ENCODE measurements around the gene SEMA4F.

Gene SEMA4F

DNA sequence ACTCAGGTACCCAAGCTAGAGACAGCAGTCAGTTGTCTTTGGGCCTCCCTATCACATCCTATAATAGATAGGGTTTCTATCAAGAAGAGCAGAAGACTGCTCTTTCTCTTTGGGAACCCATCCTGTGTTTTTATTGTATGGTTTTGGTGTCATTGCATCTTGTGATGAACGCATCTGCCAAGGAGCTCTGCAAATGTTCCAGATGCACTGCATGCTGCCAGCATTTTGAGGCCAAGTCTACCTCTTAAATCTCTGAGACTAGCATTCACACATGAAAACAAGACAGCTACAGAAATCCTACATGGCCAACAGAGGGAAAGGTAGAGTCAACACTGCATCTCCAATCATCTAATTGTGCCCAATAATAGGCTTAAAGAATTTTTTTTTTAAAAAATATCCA is 14.0 kb downstream of the SEMA4F start:
- DNase-seq, result no peak

DNA sequence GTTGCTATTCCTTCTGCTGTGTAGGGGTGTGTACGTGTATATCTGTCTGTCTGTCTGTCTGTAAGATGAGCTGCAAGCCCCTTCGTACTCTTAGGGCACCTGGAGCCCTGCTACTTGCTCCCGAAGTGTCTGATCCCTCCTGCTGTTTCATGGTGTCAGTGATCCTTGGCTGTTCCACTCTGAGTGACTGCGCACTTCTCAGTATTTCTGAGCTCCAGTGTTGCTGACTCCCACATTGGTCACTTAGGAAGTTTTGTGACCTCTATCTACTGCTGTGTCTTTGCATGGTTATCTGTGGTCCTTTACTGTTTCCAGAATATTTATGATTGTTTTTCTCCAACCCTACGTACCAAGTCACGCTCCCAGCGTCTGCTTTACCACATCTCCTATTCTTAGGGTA is 16.2 kb downstream of the SEMA4F start:
- DNase-seq, result no peak

DNA sequence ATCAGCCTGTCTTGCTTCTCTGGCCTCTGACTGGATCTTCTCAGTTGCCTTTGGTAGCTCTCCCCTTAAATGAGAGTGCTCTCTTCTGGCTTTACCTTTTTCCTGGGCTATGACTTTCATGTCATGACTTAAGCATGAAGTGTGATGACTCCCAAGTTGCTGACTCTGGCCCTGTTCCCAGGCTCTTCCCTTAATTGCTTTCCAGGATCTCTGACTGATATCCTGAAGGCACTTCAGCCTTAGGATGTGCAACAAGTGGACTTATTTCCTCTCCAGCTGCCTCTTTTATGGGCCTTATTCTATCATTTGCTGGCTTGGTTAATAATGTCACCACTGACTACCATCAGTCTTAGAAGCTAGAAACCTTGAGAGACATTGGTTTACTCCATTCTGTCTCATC is 17.4 kb downstream of the SEMA4F start:
- no peak for DNase-seq

DNA sequence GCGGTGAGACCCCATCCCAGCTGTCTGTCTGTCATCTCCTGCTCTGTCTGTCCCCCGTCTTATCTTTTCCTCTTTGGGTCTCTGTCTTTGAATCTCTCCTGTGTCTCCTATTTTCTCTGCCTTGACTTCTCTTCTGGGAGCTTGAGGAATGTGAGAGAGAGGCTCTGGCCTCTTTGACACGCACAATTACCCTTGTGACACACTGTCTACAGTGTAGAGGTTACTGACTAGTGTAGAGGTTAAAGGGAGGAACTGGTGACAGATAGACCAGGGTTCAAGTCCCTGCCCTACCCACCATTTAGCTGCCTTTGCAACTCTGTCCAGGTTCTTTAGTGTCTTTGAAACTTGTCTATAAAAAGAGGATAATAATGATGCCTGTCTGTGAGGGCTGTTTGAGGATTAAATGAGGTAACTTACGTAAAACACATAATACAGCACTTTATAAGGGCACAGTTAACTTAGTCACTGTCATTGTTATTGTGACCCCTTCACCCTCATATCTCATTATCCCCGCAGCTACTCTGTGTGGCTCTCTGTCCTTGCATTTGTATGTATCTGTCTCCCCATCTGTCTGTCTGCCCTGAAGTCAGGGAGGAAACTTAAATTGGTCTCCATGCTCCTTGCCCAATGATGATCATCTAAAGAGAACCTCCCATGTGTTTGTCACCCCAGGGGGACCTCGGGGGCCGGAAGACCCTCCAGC is 19.9 kb downstream of the SEMA4F start:
- no peak for DNase-seq

DNA sequence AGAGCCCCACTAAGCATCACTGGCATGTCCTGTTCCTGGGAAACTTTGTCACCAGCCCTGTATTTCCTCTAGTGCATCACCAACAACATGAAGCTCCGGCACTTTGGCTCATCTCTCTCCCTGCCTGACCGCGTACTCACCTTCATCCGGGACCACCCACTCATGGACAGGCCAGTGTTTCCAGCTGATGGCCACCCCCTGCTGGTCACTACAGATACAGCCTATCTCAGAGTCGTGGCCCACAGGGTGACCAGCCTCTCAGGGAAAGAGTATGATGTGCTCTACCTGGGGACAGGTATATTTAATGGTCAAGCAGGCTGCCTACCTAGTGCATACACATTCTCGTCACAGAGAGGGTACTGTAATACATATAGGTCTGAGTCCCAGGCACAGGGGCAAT is 21.0 kb downstream of the SEMA4F start:
- DNase-seq, result no peak

DNA sequence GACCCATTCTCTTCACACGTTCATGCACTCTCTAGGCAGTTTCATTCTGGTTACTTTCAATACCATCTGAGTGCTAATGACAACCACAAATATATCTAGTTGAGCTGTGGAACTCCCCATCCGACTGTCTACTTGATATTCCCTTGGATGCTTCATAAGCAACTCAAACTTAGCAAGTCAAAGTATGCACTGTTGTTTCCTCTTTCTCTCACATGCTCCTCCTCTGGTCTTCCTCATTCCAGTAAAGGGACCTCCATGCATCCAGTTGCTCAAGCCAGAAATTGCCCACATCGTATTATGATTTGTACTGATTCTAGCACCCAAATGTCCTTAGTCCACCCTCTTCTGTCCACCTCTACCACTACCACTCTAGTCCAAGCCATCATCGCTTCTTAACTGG is 22.3 kb downstream of the SEMA4F start:
- DNase-seq, result no peak

DNA sequence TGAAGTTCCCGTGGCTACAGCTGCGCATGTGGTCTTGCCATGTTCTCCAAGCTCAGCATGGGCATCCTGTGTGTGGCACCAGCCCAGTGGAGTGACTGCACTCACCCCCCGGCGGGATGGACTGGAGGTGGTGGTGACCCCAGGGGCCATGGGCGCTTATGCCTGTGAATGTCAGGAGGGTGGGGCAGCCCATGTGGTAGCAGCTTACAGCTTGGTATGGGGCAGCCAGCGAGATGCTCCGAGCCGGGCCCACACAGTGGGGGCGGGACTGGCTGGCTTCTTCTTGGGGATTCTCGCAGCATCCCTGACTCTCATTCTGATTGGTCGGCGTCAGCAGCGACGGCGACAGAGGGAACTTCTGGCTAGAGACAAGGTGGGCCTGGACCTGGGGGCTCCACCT is 25.6 kb downstream of the SEMA4F start:
- DNase-seq, result no peak

DNA sequence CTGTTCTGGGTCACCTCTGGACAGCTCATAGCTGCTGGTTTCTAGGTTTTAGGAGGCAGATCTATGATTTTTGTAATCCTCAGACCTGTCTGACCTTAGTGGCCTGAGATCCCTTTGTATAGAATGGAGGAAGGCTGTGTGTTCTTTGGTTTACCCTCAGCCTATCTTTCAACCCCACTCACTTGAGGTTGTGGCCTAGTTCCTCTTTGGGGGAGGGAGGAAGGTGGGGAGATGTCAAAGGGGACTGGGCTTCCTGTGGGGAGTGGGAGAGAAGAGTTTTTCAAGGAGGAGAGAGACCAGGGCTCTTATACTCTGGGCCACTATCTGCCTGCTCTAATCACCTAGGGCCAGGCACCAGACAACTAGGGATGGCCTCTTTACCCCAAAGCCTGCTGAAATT is 28.5 kb downstream of the SEMA4F start:
- DNase-seq, result no peak

DNA sequence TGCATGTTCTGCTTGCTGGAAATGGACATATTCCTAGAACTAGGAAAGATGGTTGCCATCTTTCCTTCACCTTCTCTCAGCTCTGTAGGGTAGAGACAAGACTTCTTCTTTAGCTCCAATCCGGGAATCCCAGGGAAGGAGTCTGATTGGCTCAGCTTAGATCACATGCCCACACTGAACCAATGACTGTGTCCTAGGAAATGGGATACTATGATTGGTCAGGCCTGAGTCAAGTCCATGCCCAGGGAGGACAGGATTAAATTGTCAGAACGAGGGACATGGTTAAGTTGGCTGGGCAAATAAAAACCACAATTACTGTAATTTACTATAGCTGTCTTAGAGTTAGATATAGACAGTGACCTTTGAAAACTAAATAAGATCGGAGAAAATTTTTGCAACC is 31.4 kb downstream of the SEMA4F start:
- no peak for DNase-seq

DNA sequence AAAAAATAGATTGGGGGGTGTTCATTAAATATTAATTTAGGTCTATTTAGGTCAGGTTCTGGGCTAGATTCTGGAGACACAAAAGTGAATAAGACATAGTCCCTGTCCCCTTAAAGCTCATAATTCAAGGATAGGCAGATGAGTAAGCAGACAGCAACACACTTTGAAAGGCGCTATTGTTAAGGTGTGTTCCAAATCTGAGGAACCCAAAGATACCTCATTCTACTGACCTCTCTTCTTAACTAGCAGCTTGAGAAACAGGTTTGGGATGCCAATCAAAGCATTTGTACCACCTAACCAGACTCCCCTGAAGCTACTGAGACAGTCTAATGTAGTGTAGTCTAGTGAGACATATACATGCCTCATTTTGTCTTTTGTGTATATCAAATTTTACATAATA is 34.8 kb downstream of the SEMA4F start:
- DNase-seq, result no peak

DNA sequence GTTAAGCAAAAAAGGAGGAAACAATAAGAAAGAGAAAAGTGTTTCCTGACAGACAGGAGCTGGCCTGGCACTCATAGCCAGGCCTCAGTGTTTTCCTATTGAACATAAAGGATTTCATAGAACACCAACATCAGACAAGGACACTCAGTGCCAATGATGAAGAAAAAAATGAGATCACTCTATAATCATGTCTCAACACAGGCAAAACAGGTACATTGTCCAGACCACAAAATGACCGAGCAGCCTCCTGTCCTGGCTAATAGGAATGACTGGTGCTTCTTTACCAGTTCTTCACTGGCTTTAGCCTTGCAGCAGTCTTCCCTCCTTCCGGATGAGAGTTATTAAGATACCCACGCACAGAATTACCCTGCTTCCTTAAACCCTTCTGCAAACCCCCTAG is 35.6 kb downstream of the SEMA4F start:
- DNase-seq, result no peak

DNA sequence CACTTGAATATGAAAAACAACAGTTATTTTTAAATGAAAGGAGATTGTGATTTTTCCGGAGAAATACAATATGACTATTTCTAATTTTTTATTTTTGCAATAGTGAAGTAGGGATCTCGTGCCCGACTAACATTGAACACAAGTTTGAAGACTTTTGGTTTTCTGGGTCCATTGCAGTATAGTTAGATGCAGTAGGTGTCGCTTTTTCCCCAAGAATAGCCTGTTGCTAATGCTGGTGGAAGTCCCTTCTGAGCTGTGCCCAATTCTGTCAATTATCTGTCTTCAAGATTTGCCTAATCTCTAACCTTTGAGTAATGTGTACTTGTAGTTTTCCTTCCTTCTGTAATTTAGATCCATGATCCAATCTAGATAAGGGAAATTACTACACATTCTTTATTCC is 36.5 kb downstream of the SEMA4F start:
- DNase-seq, result peak; percentile 5 to 53

DNA sequence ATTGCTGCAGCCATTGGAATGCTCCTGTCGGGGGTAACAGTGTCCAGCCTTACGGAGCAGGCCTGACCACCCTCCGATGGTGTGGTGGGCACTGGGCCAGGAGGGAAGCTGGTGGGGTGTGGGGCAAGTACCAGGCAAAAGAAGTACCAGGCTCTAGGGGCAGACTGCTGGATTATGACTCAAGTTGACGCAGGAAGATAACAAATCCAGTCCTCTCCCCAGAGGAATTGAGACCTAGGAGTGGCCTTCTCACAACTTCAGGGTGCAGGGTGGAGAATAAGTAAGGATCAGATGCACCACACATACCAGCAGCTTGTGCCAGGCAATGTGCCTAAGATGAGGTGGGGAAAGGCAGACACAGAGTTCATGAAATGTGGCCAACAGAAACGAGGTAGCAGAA is 37.9 kb downstream of the SEMA4F start:
- DNase-seq, result no peak

DNA sequence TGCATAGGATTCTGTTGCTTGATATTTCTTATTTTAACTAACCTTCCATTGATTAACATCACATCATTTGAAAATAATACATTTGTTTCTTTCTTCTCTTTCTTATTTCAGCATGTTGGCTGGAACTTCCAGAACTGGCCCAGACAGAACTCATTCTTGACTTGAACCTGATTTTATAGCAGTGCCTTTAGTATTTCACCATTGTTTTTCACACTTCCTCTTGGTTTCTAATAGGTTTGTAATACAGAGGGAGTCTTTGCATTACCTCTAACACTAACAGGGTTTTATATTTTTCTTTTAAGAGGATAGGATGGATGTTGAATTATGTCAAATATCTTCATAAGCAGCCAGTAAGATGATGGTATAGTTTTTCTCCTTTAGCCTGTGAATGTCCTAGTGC is 39.2 kb downstream of the SEMA4F start:
- DNase-seq, result no peak

DNA sequence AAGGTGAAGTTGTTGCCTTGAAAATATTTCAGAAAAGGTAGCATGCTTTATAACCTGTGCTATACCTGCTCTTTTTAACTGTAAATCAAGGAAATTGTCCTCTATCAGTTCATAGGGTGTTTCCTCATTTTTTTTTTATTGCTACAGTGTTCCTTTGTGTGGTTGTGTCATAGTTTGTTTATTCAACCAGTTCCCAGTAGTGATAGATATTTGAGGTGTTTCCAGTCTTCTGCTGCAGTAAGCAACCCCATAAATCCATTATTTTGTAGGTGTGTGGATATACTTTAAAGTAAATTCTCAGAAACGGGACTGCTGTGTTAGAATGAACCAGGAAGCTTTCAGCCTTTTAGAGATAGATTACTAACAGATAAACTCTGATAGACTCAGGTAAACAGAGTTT is 39.6 kb downstream of the SEMA4F start:
- no peak for DNase-seq

DNA sequence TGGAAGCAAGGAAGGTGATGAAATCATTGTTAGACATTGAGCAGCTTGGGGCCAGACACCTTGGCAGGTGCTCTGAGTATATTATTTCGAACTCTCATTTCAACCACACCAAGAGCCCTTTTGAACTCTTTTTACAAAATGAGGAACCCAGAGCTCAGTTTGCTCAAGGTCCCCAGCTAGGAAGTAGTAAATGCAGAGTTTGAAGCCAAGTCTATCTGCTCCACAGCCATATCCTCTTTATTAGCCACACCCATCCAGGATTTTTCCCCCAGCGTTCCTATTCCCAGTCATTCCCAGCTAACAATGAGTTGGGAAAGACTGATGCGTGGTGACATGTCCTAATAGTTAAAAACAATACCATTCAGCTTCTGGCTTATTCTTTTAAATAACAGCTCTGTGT is 40.2 kb downstream of the SEMA4F start:
- DNase-seq, result no peak

DNA sequence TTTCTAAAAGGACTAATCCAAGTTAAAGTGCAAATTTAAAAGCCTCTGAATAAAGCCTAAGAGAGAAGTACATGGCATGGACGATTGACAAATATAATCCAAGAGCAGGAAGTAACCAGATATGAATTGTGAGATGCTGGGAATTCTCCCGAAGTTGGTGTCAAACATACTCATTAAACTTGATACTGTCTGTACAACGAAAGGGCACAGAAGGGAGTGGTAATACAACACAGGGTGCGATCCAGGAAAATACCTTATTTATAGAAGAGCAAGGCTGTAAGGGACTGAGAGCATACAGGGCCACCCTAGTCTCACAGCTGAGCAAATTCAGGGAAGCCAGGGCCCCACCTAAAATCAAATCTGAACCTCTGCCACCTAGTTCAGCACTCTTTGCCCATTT is 41.6 kb downstream of the SEMA4F start:
- DNase-seq, result no peak

DNA sequence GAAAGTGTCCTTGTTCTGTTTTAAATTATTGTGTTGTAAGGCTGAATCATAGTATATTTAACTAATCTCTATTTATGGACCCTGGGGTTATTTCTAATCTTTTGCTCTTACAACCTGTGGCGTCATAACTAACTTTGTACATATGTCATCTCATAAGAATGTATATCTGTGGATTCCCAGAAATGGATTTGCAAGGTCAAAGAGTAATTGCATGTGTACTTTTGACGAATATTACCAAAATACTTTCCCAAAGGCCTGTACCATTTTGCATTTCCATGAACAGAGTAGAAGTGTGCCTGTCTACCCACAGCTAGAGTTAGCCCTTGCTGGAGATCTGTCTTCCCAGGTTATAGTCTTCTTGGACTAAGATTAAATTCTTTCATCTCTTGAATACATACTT is 42.8 kb downstream of the SEMA4F start:
- no peak for DNase-seq

DNA sequence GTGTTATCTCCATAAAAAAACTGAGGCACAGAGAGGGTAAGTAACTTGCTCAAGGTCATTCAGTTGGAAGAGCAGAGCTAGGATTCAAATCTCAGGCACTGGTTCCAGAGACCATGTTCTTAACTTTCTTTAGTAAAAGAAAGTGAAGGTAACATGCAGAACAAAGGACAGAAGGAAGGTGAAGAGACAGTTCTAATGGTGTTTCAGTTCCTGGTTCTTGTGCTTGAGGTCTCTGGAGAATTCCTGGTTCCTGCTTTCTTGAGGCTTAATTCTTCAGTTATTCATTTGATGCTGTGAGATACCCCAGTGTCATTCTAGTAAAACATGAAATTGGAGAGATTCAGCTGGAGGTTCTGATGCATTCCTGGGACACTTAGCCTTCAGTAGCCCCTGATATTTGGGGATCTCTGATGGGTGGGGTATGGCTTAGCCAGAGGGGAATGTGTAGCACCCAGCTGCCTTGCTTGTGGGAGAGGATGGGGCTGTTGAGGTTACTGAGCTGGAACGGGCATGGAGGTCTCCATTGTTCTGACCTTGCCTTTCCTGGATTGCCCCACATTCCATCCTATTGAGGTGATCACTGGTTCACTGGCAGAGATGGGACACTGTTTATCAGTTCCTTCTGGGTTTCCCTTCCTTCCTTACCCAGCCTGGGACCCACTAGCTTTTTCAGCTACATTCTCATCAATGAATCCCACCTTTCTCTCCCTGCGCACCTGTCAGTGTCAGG is 46.8 kb downstream of the SEMA4F start:
- no peak for DNase-seq

DNA sequence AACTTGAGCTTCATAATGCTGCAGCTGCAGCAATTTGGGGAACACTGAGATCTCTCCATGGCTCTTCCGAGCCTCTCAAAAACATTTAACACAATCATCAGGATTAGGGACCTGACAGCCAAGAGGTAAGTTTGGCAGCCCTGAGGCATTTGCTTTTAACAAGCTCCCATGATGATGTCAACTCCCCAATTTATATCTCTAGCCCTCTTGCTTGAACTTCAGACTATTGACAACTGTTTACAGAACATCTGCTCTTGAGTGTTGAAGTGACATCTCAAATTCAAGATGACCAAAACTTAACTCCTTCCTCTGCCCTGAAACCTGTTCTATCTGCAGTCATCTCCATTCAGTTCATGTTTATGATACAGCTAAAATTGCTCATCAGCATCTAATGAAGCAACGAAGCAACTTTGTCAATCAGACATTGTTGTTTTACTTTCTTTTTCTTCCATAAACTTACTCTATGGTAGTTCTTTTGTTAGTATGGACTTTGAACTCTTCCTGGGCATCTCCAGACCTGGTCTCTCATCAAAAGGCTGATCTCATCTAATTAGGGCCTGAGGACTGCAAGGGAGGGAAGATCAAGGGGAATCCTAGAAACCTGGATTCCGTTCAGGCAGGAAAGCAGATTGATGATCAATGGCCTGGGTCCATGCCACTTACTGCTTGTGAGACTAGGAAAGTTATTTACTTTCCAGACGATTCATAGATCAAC is 48.1 kb downstream of the SEMA4F start:
- no peak for DNase-seq

DNA sequence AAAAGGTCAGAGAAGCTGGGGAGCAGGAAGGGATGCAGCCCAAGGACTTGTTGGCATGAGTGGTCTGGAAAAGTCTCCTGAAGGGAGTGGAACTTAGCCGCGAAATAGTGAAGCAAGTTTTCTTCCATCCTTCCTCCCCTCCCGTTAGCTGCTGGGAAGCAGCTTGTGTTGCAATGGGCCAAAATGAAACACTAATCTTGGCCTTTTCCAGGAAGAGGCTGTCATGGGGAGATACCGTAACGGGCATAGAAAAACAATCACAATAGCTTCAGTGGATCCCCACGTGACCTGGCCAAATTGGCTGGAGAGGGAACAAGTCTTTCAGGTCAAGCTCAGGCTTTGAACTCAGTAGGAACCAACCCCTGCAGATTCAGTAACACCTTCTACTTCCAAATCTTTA is 49.3 kb downstream of the SEMA4F start:
- DNase-seq, result no peak

DNA sequence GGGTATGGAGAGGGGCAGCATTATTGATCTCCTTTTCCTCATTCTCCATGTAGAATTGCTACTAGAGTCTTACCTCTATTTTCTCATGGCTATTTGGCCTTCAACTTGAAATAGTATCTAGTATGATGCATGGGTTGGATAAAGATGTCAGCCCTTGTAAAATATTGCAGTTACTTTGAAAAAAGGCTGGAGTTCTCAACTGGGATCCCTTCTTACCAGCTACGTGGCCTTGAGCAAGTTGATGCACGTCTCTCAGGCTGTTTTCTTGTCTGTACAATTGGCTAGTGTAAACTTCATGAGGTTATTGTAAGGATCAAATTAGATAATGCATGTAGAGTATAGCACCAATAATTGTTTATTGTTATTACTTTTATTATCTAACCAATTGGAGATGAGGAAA is 50.2 kb downstream of the SEMA4F start:
- DNase-seq, result no peak

DNA sequence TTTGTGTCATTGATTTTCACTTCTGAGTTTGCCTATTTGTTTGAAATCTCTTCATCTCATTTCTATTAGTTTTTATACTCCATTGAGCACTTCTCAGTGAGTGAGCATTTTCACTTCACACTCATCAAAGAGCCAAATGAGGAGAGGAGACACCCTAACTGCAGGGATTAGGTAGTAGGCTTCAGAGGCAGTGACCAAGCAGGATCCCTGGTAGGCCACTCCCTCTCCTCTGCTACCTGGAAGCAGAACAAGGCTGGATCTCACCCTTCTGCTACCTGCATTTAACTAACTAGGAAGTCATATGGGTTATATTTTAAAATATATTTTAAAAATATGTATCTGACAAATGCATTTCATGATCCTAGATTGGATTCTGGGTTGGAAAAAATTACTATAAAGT is 52.7 kb downstream of the SEMA4F start:
- no peak for DNase-seq

DNA sequence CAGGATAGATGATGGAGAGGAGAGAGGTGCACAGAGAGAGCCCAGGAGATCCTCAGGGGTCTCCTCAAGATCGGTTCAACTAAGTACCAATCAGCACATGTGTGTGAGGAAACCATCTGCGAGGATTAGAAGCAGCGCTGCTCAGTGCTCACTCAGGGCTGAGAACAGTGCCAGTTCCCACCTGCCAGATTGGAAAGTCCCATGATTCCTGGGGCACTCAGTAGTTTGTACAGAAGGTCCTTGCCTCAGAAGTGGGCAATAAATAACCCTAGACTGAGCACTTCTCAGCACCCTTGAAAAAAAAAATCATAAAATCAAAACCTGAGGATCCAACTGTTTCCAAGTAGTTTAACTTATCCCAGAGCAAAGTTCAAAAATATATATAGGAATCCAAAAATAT is 53.8 kb downstream of the SEMA4F start:
- no peak for DNase-seq

Measured in CD4-positive, alpha-beta T cell treated with Interferon alpha-2 for 1 hour (primary cell).